Heart left ventricle (tissue), 13 donors: ENCODE results near the gene ERBB3.

Source experiments
- POLR2A ChIP-seq, 2 donors: fragments of 450-650 bp; IDR thresholded peaks; one replicate each; pipeline ENCODE4 v1.6.1; 2017; ENCODE audit warnings: antibody characterized with exemption in 2 of 2, mild to moderate bottlenecking in 2 of 2, moderate library complexity in 2 of 2
- TF ChIP-seq, protein P1 (sequence below), 12 donors: fragments of 200-600 bp; sonication (generic) in 4 of 12; IDR thresholded peaks; one replicate each; pipeline versions ENCODE4 v1.5.0 to v1.8.0; 2018 to 2022; ENCODE audit warnings: antibody characterized with exemption in 12 of 12, mild to moderate bottlenecking in 5 of 12
- donor health status: ischemic (EF 13 %, LVEDD 7.1; RV severe dilation, severe dysfunction).
- donor health status: DM: no; HTN: yes; CAD: no.
- donor health status: DM: no; HTN: no; CAD: no.
- donor health status: ischemic (EF 25% LVEDD 6.9; RV normal size, moderate dysfunction).
- donor health status: ischemic (EF 25% LVEDD 5.7; RV mildly dilated, moderate dysfunction).
- donor health status: ischemic (EF 35%, LVEDD 5.7; RV mildly dilated, moderate dysfunction).
- donor health status: nonischemic (EF 11% LVEDD 7.7; RV severe dilation, severe dysfunction).
- donor health status: DM: yes; HTN: yes; CAD: no.
- donor health status: PGD.
- donor health status: ischemic (EF 29% LVEDD 5.4; RV normal size, mild dysfunction).
- donor health status: nonischemic (EF 23%, LVEDD 6.1; RV moderate dilation, normal function).

DNA sequence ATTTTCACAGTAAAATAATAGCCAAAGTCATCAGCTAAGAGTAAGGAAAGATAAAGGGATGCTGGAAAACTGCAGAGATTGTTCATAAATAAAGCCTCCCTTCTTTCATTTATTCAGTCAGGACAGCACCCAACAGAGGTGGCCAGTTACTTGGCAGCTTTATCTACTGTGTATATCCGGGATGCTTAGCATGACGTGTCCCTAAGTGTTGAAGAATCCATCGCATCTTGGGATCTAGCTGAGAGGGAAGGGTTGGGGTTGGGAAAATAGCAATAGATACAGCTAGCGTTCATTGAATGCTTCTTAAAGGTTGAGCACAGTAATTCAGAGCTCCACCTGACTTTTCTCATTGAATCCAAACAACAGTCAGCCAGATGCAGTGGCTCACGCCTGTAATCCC, 5.6 kb upstream of the ERBB3 start:
- TF ChIP-seq, protein P1, sequence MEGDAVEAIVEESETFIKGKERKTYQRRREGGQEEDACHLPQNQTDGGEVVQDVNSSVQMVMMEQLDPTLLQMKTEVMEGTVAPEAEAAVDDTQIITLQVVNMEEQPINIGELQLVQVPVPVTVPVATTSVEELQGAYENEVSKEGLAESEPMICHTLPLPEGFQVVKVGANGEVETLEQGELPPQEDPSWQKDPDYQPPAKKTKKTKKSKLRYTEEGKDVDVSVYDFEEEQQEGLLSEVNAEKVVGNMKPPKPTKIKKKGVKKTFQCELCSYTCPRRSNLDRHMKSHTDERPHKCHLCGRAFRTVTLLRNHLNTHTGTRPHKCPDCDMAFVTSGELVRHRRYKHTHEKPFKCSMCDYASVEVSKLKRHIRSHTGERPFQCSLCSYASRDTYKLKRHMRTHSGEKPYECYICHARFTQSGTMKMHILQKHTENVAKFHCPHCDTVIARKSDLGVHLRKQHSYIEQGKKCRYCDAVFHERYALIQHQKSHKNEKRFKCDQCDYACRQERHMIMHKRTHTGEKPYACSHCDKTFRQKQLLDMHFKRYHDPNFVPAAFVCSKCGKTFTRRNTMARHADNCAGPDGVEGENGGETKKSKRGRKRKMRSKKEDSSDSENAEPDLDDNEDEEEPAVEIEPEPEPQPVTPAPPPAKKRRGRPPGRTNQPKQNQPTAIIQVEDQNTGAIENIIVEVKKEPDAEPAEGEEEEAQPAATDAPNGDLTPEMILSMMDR (IDR thresholded peaks at IDR 0.05), result no peak
- TF ChIP-seq POLR2A (IDR thresholded peaks at IDR 0.05), result no peak
